OCI-LY1 (cell line): ENCODE results near the gene CTNNA3.

Experiments used
- EZH2 ChIP-seq: fragments of 200-600 bp; sonication (generic), shearing (Covaris generic); IDR thresholded peaks from 2 replicates; pipeline ENCODE4 v1.8.0; 2017; ENCODE audit warnings: borderline replicate concordance, mixed run types, mild to moderate bottlenecking, antibody characterized with exemption, low read length, moderate library complexity, mixed read lengths
- TF ChIP-seq, protein P1 (sequence below): fragments of 200-600 bp; sonication (generic), shearing (Covaris generic); IDR thresholded peaks from 2 replicates; pipeline ENCODE4 v1.5.1; 2017; ENCODE audit warnings: mild to moderate bottlenecking, antibody characterized with exemption, low read length, moderate library complexity, mixed read lengths

DNA sequence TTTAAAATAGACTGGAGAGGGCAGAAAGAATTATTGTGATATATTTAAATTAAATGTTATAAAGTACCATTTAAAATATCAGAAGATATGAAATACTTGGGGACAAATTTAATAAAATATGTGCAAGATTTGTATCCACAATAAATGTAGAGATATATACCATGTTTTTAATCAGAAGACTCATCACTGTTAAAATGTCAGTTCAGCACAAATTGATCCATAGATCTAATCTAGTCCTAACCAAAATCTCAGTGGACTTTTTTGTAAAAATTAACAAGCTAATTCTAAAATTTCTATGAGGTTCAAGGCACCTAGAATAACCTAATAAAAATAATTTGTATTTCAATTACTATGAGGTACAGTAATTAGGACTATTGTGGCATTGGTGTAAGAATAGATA lies 96.4 kb downstream of the CTNNA3 start:
- TF ChIP-seq, protein P1, sequence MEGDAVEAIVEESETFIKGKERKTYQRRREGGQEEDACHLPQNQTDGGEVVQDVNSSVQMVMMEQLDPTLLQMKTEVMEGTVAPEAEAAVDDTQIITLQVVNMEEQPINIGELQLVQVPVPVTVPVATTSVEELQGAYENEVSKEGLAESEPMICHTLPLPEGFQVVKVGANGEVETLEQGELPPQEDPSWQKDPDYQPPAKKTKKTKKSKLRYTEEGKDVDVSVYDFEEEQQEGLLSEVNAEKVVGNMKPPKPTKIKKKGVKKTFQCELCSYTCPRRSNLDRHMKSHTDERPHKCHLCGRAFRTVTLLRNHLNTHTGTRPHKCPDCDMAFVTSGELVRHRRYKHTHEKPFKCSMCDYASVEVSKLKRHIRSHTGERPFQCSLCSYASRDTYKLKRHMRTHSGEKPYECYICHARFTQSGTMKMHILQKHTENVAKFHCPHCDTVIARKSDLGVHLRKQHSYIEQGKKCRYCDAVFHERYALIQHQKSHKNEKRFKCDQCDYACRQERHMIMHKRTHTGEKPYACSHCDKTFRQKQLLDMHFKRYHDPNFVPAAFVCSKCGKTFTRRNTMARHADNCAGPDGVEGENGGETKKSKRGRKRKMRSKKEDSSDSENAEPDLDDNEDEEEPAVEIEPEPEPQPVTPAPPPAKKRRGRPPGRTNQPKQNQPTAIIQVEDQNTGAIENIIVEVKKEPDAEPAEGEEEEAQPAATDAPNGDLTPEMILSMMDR, result no peak
- TF ChIP-seq EZH2, result no peak
